ENCODE results near the gene PPARG.

DNA sequence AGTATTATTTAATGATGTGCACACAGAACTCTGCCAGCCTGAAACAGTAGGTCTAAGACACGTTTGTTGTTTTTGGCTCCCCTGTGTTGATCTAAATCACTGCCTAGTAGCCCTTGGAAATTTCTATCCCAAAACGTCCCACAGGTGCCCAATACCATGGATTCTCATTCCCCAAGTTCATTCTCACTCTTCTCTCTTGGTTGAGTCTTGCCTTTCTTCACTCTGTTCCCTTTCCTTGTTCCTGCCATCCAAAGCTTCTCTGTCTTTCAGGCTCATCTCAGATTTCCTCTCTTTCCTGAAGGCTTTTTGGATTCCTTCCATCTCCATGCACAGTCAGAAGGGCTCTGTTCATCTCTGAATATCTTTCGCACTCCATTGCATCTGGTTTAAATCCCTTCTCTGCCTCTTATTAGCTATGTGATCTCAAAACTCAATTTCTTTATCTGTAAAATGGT lies 54.2 kb downstream of the PPARG start:
- TF ChIP-seq, protein P1, sequence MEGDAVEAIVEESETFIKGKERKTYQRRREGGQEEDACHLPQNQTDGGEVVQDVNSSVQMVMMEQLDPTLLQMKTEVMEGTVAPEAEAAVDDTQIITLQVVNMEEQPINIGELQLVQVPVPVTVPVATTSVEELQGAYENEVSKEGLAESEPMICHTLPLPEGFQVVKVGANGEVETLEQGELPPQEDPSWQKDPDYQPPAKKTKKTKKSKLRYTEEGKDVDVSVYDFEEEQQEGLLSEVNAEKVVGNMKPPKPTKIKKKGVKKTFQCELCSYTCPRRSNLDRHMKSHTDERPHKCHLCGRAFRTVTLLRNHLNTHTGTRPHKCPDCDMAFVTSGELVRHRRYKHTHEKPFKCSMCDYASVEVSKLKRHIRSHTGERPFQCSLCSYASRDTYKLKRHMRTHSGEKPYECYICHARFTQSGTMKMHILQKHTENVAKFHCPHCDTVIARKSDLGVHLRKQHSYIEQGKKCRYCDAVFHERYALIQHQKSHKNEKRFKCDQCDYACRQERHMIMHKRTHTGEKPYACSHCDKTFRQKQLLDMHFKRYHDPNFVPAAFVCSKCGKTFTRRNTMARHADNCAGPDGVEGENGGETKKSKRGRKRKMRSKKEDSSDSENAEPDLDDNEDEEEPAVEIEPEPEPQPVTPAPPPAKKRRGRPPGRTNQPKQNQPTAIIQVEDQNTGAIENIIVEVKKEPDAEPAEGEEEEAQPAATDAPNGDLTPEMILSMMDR (conservative IDR thresholded peaks at IDR 0.05; ENCODE audit: low read depth in 2 of 2) = no peak
- TF ChIP-seq POLR2AphosphoS5 (IDR thresholded peaks at IDR 0.05; ENCODE audit: low read depth) (no peak), EZH2phosphoT487 (IDR thresholded peaks at IDR 0.05; ENCODE audit: unreplicated experiment) (no peak), EZH2 (IDR thresholded peaks at IDR 0.05; ENCODE audit: low read depth, unreplicated experiment) (no peak), ZNF331 (CRISPR knock-in tag; IDR thresholded peaks at IDR 0.05; ENCODE audit: low read depth) (no peak), NANOG (IDR thresholded peaks at IDR 0.05; ENCODE audit: borderline replicate concordance) (no peak)
- TF ChIP-seq, protein P2, sequence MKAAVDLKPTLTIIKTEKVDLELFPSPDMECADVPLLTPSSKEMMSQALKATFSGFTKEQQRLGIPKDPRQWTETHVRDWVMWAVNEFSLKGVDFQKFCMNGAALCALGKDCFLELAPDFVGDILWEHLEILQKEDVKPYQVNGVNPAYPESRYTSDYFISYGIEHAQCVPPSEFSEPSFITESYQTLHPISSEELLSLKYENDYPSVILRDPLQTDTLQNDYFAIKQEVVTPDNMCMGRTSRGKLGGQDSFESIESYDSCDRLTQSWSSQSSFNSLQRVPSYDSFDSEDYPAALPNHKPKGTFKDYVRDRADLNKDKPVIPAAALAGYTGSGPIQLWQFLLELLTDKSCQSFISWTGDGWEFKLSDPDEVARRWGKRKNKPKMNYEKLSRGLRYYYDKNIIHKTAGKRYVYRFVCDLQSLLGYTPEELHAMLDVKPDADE (IDR thresholded peaks at IDR 0.05) = no peak
- TF ChIP-seq, protein P3, sequence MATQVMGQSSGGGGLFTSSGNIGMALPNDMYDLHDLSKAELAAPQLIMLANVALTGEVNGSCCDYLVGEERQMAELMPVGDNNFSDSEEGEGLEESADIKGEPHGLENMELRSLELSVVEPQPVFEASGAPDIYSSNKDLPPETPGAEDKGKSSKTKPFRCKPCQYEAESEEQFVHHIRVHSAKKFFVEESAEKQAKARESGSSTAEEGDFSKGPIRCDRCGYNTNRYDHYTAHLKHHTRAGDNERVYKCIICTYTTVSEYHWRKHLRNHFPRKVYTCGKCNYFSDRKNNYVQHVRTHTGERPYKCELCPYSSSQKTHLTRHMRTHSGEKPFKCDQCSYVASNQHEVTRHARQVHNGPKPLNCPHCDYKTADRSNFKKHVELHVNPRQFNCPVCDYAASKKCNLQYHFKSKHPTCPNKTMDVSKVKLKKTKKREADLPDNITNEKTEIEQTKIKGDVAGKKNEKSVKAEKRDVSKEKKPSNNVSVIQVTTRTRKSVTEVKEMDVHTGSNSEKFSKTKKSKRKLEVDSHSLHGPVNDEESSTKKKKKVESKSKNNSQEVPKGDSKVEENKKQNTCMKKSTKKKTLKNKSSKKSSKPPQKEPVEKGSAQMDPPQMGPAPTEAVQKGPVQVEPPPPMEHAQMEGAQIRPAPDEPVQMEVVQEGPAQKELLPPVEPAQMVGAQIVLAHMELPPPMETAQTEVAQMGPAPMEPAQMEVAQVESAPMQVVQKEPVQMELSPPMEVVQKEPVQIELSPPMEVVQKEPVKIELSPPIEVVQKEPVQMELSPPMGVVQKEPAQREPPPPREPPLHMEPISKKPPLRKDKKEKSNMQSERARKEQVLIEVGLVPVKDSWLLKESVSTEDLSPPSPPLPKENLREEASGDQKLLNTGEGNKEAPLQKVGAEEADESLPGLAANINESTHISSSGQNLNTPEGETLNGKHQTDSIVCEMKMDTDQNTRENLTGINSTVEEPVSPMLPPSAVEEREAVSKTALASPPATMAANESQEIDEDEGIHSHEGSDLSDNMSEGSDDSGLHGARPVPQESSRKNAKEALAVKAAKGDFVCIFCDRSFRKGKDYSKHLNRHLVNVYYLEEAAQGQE (IDR thresholded peaks at IDR 0.05; ENCODE audit: unreplicated experiment) = no peak
